Measurements from ENCODE around the gene GRIP1.
"Not testable (repeated sequence)": the region's sequence is repeated elsewhere in the genome, so short reads cannot be mapped to it uniquely, and the experiment has no call there.

Gene GRIP1

GRCh38 chr12:66516561-66516960 is 162.3 kb downstream of the GRIP1 start:
- H3K4me3 ChIP-seq (ENCODE audit: low read length) = no peak overlapping the region
- no peak for TF ChIP-seq ZNF274 (IDR thresholded peaks at IDR 0.05; ENCODE audit: low read depth, low read length)

- no peak for TF ChIP-seq ZNF274 (IDR thresholded peaks at IDR 0.05; ENCODE audit: low read depth, low read length)
- H3K4me3 ChIP-seq (ENCODE audit: low read length) = no peak overlapping the region
These were observed 162.7 kb downstream of the GRIP1 start for GRCh38 chr12:66516133-66516532.

GRCh38 chr12:66514581-66514980 is 164.3 kb downstream of the GRIP1 start:
- TF ChIP-seq ZNF274 (IDR thresholded peaks at IDR 0.05; ENCODE audit: low read depth, low read length) = no peak

GRCh38 chr12:66508025-66508424 is 170.9 kb downstream of the GRIP1 start:
- H3K4me3 ChIP-seq (ENCODE audit: low read length) = no peak overlapping the region
- TF ChIP-seq ZNF274 (IDR thresholded peaks at IDR 0.05; ENCODE audit: low read depth, low read length) = no peak

More at GRCh38 chr12:66514581-66514980, 164.3 kb downstream of the GRIP1 start:
- H3K4me3 ChIP-seq (ENCODE audit: low read length) = no peak overlapping the region

- no peak for TF ChIP-seq ZNF274 (IDR thresholded peaks at IDR 0.05; ENCODE audit: low read depth, low read length)
These were observed 175.1 kb downstream of the GRIP1 start for GRCh38 chr12:66503746-66504145.

GRCh38 chr12:66502911-66503310 is 176.0 kb downstream of the GRIP1 start:
- no peak overlapping the region for H3K4me3 ChIP-seq (ENCODE audit: low read length)
- TF ChIP-seq ZNF274 (IDR thresholded peaks at IDR 0.05; ENCODE audit: low read depth, low read length) = no peak

More at GRCh38 chr12:66503746-66504145, 175.1 kb downstream of the GRIP1 start:
- no peak overlapping the region for H3K4me3 ChIP-seq (ENCODE audit: low read length)

- TF ChIP-seq ZNF274 (IDR thresholded peaks at IDR 0.05; ENCODE audit: low read depth, low read length) = no peak
- no peak overlapping the region for H3K4me3 ChIP-seq (ENCODE audit: low read length)
These were observed 178.0 kb downstream of the GRIP1 start for GRCh38 chr12:66500841-66501240.

- TF ChIP-seq ZNF274 (IDR thresholded peaks at IDR 0.05; ENCODE audit: low read depth, low read length) = no peak
- no peak overlapping the region for H3K4me3 ChIP-seq (ENCODE audit: low read length)
These were observed 178.8 kb downstream of the GRIP1 start for GRCh38 chr12:66500091-66500490.

GRCh38 chr12:66499000-66499399 is 179.9 kb downstream of the GRIP1 start:
- TF ChIP-seq ZNF274 (IDR thresholded peaks at IDR 0.05; ENCODE audit: low read depth, low read length) = no peak
- H3K4me3 ChIP-seq (ENCODE audit: low read length) = no peak overlapping the region

GRCh38 chr12:66498059-66498458 is 180.8 kb downstream of the GRIP1 start:
- H3K4me3 ChIP-seq (ENCODE audit: low read length) = not testable (repeated sequence)

- no peak overlapping the region for H3K4me3 ChIP-seq (ENCODE audit: low read length)
- no peak for TF ChIP-seq ZNF274 (IDR thresholded peaks at IDR 0.05; ENCODE audit: low read depth, low read length)
These were observed 181.6 kb downstream of the GRIP1 start for GRCh38 chr12:66497008-66497897.

- H3K4me3 ChIP-seq (ENCODE audit: low read length) = no peak overlapping the region
- TF ChIP-seq ZNF274 (IDR thresholded peaks at IDR 0.05; ENCODE audit: low read depth, low read length) = no peak
These were observed 182.3 kb downstream of the GRIP1 start for GRCh38 chr12:66496595-66496994.

- no peak for TF ChIP-seq ZNF274 (IDR thresholded peaks at IDR 0.05; ENCODE audit: low read depth, low read length)
- no peak overlapping the region for H3K4me3 ChIP-seq (ENCODE audit: low read length)
These were observed 183.2 kb downstream of the GRIP1 start for GRCh38 chr12:66495709-66496108.

- H3K4me3 ChIP-seq (ENCODE audit: low read length) = no peak overlapping the region
- TF ChIP-seq ZNF274 (IDR thresholded peaks at IDR 0.05; ENCODE audit: low read depth, low read length) = no peak
These were observed 185.1 kb downstream of the GRIP1 start for GRCh38 chr12:66493819-66494218.

- TF ChIP-seq ZNF274 (IDR thresholded peaks at IDR 0.05; ENCODE audit: low read depth, low read length) = no peak
- H3K4me3 ChIP-seq (ENCODE audit: low read length) = no peak overlapping the region
These were observed 187.0 kb downstream of the GRIP1 start for GRCh38 chr12:66491853-66492252.
